ENCODE results near the gene PHF5A. TPM values are rescaled to one million over a fixed set of nuclear protein-coding genes. Genes with fewer than 3 reads are reported as not detected.

Gene PHF5A
- polyA plus RNA-seq, 1 of the 3 experiments (the other 2 are of a cell fraction), result 39.6 TPM

- Histone ChIP-seq H3K4me1 (ENCODE audit: control insufficient read depth in 1 of 2, insufficient read depth in 2 of 2, low read depth in 1 of 2, low read length in 1 of 2) (peaks cover 0 to 11% of the 10 kb centered on the region in 2 experiments; a peak in 2 of 4 replicates), H3K4me3 (ENCODE audit: low read depth in 2 of 2, low read length in 1 of 2) (no peak overlapping the region), H3K9me2 (no peaks in the 10 kb centered on the region), H4K20me1 (ENCODE audit: insufficient read depth) (no peaks in the 10 kb centered on the region), H3K9me3 (no peaks in the 10 kb centered on the region), H3K27me3 (ENCODE audit: insufficient read depth) (no peaks in the 10 kb centered on the region), H3K4me2 (no peak overlapping the region), H3K27ac (ENCODE audit: low read depth in 2 of 2, low read length in 1 of 2) (no peak overlapping the region), H3K36me3 (replicated peaks in 1 of 2; ENCODE audit: control insufficient read depth in 1 of 2, insufficient read depth in 2 of 2, low read length in 1 of 2) (peaks cover 0 to 4% of the 10 kb centered on the region in 2 experiments), H3F3A (replicated peaks; ENCODE audit: insufficient read depth) (no peaks in the 10 kb centered on the region), H3K79me2 (ENCODE audit: insufficient read depth) (no peaks in the 10 kb centered on the region), H3K9ac (no peak overlapping the region), H2AFZ (ENCODE audit: low read depth) (no peak overlapping the region)
- TF ChIP-seq RXRA (IDR thresholded peaks at IDR 0.05; ENCODE audit: borderline replicate concordance, low read depth) (no peak), MEF2A (IDR thresholded peaks at IDR 0.05; ENCODE audit: borderline replicate concordance, low read depth) (no peak), NFIC (IDR thresholded peaks at IDR 0.05; ENCODE audit: borderline replicate concordance) (no peak), GATA2 (CRISPR knock-in tag; IDR thresholded peaks at IDR 0.05) (no peak)
- TF ChIP-seq, protein P1, sequence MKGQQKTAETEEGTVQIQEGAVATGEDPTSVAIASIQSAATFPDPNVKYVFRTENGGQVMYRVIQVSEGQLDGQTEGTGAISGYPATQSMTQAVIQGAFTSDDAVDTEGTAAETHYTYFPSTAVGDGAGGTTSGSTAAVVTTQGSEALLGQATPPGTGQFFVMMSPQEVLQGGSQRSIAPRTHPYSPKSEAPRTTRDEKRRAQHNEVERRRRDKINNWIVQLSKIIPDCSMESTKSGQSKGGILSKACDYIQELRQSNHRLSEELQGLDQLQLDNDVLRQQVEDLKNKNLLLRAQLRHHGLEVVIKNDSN (IDR thresholded peaks at IDR 0.05; ENCODE audit: borderline replicate concordance, low read depth), result no peak
- ChIA-PET POLR2A (no interaction called here), CTCF (interaction anchor here (2.1 kb wide), 1 partner anchor 9 kb away, joined by 11 read pairs; no protein-coding TSS in a partner anchor)
- 80% methylated on average over 1 of the region's 12 CpGs for WGBS (ENCODE audit: low lambda C conversion rate)
- DNase-seq, result no peak
Measured at GRCh38 chr22:41508770-41509170, 40.3 kb upstream of the PHF5A start.

DNA sequence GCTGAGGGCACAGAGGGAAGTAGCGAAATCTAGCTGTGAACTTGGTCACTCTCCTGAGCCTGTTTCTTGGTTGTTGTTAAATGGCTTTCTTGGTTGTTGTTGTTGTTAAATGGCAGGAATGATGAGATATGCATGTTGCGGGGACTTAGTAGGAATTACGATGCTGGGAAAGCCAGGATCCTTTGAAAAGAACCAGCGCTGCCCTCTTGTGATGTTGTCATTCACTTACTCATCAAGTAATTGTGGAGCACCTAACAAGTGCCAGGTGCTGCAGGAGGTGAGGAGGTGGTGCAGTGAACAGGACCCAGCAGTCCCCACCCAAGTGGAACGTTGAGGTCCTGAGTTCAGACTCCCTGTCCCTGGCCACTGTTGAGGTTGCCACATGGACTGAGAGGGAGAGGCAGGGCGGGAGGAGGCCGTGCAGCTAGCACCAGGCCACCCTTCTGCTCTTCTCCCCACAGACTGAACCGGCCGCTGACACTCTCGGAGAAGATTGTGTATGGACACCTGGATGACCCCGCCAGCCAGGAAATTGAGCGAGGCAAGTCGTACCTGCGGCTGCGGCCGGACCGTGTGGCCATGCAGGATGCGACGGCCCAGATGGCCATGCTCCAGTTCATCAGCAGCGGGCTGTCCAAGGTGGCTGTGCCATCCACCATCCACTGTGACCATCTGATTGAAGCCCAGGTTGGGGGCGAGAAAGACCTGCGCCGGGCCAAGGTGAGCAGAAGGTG lies 39.0 kb upstream of the PHF5A start:
- H4K20me1 ChIP-seq (ENCODE audit: insufficient read depth), result no peaks in the 10 kb centered on the region
- H3K27me3 ChIP-seq (ENCODE audit: insufficient read depth), result no peaks in the 10 kb centered on the region
- peaks cover 0 to 4% of the 10 kb centered on the region in 2 experiments for H3K36me3 ChIP-seq (replicated peaks in 1 of 2; ENCODE audit: control insufficient read depth in 1 of 2, insufficient read depth in 2 of 2, low read length in 1 of 2)
- no peak overlapping the region for H3K27ac ChIP-seq (ENCODE audit: low read depth in 2 of 2, low read length in 1 of 2)
- no peaks in the 10 kb centered on the region for H3K79me2 ChIP-seq (ENCODE audit: insufficient read depth)
- no peaks in the 10 kb centered on the region for H3K9me3 ChIP-seq
- H3K4me1 ChIP-seq (ENCODE audit: control insufficient read depth in 1 of 2, insufficient read depth in 2 of 2, low read depth in 1 of 2, low read length in 1 of 2), result peaks cover 0 to 4% of the 10 kb centered on the region in 2 experiments; a peak in 2 of 4 replicates
- POLR2A ChIA-PET, result interaction anchor here (0.6 kb wide), 1 partner anchor 17 kb away, joined by 4 read pairs; no protein-coding TSS in a partner anchor
- no peaks in the 10 kb centered on the region for H3K9me2 ChIP-seq
- TF ChIP-seq GATA2 (CRISPR knock-in tag; IDR thresholded peaks at IDR 0.05) (no peak), RFX5 (IDR thresholded peaks at IDR 0.05; ENCODE audit: low read length) (no peak)
- no peak for DNase-seq
- H3F3A ChIP-seq (replicated peaks; ENCODE audit: insufficient read depth), result no peaks in the 10 kb centered on the region
- no peak overlapping the region for H3K4me2 ChIP-seq
- H3K9ac ChIP-seq, result no peak overlapping the region
- WGBS (ENCODE audit: low lambda C conversion rate), result 92% methylated on average over 6 of the region's 23 CpGs
- CTCF ChIA-PET, result interaction anchor here (1.4 kb wide), 1 partner anchor 10 kb away, joined by 7 read pairs; no protein-coding TSS in a partner anchor
- H3K4me3 ChIP-seq (ENCODE audit: low read depth in 2 of 2, low read length in 1 of 2), result no peak overlapping the region
- no peak overlapping the region for H2AFZ ChIP-seq (ENCODE audit: low read depth)

- H3F3A ChIP-seq (replicated peaks; ENCODE audit: insufficient read depth), result no peaks in the 10 kb centered on the region
- 100% methylated on average over 7 of the region's 10 CpGs for WGBS (ENCODE audit: low lambda C conversion rate)
- POLR2A ChIA-PET, result no interaction called here
Measured at GRCh38 chr22:41505511-41506220, 37.2 kb upstream of the PHF5A start.

More at GRCh38 chr22:41505511-41506220, 37.2 kb upstream of the PHF5A start:
- Histone ChIP-seq H3K4me2 (no peak overlapping the region), H3K9me2 (no peaks in the 10 kb centered on the region), H3K4me1 (ENCODE audit: control insufficient read depth in 1 of 2, insufficient read depth in 2 of 2, low read depth in 1 of 2, low read length in 1 of 2) (no peaks in the 10 kb centered on the region), H3K36me3 (replicated peaks in 1 of 2; ENCODE audit: control insufficient read depth in 1 of 2, insufficient read depth in 2 of 2, low read length in 1 of 2) (peaks cover 0 to 4% of the 10 kb centered on the region in 2 experiments), H3K79me2 (ENCODE audit: insufficient read depth) (no peaks in the 10 kb centered on the region), H3K27me3 (ENCODE audit: insufficient read depth) (no peaks in the 10 kb centered on the region), H4K20me1 (ENCODE audit: insufficient read depth) (no peaks in the 10 kb centered on the region), H3K27ac (ENCODE audit: low read depth in 2 of 2, low read length in 1 of 2) (no peak overlapping the region), H2AFZ (ENCODE audit: low read depth) (no peak overlapping the region), H3K9ac (no peak overlapping the region), H3K4me3 (ENCODE audit: low read depth in 2 of 2, low read length in 1 of 2) (no peak overlapping the region), H3K9me3 (no peaks in the 10 kb centered on the region)
- CTCF ChIA-PET, result no interaction called here
- no peak for DNase-seq
- TF ChIP-seq IRF3 (IDR thresholded peaks at IDR 0.05; ENCODE audit: low read depth, low read length) (no peak), TCF12 (IDR thresholded peaks at IDR 0.05) (no peak), RFX5 (IDR thresholded peaks at IDR 0.05; ENCODE audit: low read length) (no peak), NRF1 (IDR thresholded peaks at IDR 0.05; ENCODE audit: low read depth, low read length) (no peak), ELF1 (IDR thresholded peaks at IDR 0.05) (no peak), TEAD4 (IDR thresholded peaks at IDR 0.05; ENCODE audit: borderline replicate concordance, insufficient read depth) (no peak), TAF1 (IDR thresholded peaks at IDR 0.05; ENCODE audit: borderline replicate concordance, low read depth, low read length) (no peak), FOXJ3 (CRISPR knock-in tag; IDR thresholded peaks at IDR 0.05) (no peak), FOXM1 (IDR thresholded peaks at IDR 0.05; ENCODE audit: low read depth) (no peak), CHD2 (IDR thresholded peaks at IDR 0.05; ENCODE audit: low read length, partially characterized antibody) (no peak), GABPA (IDR thresholded peaks at IDR 0.05; ENCODE audit: low read depth) (no peak), RAD21 (IDR thresholded peaks at IDR 0.05; ENCODE audit: low read length) (no peak), MEF2A (IDR thresholded peaks at IDR 0.05; ENCODE audit: borderline replicate concordance, low read depth) (no peak), FOSL2 (IDR thresholded peaks at IDR 0.05; ENCODE audit: borderline replicate concordance, low read depth) (no peak), RCOR1 (IDR thresholded peaks at IDR 0.05; ENCODE audit: low read length) (no peak), YY1 (IDR thresholded peaks at IDR 0.05; ENCODE audit: low read depth) (no peak)
